MM.1S (cell line): ENCODE data around the gene STAP2.

Source experiments
- DNase-seq: peaks from one replicate; pipeline ENCODE4 v3.0.0-alpha.2; 2015
- H2AFZ ChIP-seq: fragments of 300-600 bp; sonication (generic); 2 replicates; pipeline ENCODE4 v1.6.0; 2016; ENCODE audit warnings: antibody characterized with exemption, low read length
- H3F3A ChIP-seq: fragments of 300-600 bp; sonication (generic); 2 replicates; pipeline ENCODE4 v1.6.1; 2016; ENCODE audit warnings: mild to moderate bottlenecking, antibody characterized with exemption, low read length, moderate library complexity, mixed read lengths; ENCODE audit not compliant: insufficient read depth
- H3K27ac ChIP-seq: fragments of 300-600 bp; sonication (generic); 2 replicates; pipeline ENCODE4 v1.5.1; 2016; ENCODE audit warnings: mild to moderate bottlenecking, low read length
- H3K27me3 ChIP-seq: fragments of 300-600 bp; sonication (generic); replicated peaks from 2 replicates; pipeline ENCODE4 v1.6.0; 2016; ENCODE audit warnings: low read length; ENCODE audit not compliant: insufficient read depth
- H3K36me3 ChIP-seq: fragments of 300-600 bp; sonication (generic); replicated peaks from 2 replicates; pipeline ENCODE4 v1.6.1; 2016; ENCODE audit warnings: mild to moderate bottlenecking, low read length, mixed read lengths; ENCODE audit not compliant: insufficient read depth
- H3K4me1 ChIP-seq: fragments of 300-600 bp; sonication (generic); 2 replicates; pipeline ENCODE4 v1.6.1; 2016; ENCODE audit warnings: low read length, mixed read lengths
- H3K4me2 ChIP-seq: fragments of 300-600 bp; sonication (generic); 2 replicates; pipeline ENCODE4 v1.6.0; 2016; ENCODE audit warnings: low read depth, low read length
- H3K4me3 ChIP-seq: fragments of 300-600 bp; sonication (generic); 2 replicates; pipeline ENCODE4 v1.5.1; 2016; ENCODE audit warnings: low read length, mixed read lengths
- H3K79me2 ChIP-seq: fragments of 300-600 bp; sonication (generic); 2 replicates; pipeline ENCODE4 v1.6.1; 2016; ENCODE audit warnings: mixed run types, low read length, mixed read lengths
- H3K9ac ChIP-seq: fragments of 300-600 bp; sonication (generic); 2 replicates; pipeline ENCODE4 v1.6.1; 2016; ENCODE audit warnings: low read length, mixed read lengths
- H3K9me2 ChIP-seq: fragments of 300-600 bp; sonication (generic); replicated peaks from 2 replicates; pipeline ENCODE4 v1.6.1; 2016; ENCODE audit warnings: mild to moderate bottlenecking, low read length, mixed read lengths; ENCODE audit not compliant: insufficient read depth
- H3K9me3 ChIP-seq: fragments of 300-600 bp; sonication (generic); replicated peaks from 2 replicates; pipeline ENCODE4 v1.6.1; 2016; ENCODE audit warnings: mild to moderate bottlenecking, low read length, mixed read lengths; ENCODE audit not compliant: insufficient read depth
- H4K20me1 ChIP-seq: fragments of 300-600 bp; sonication (generic); 2 replicates; pipeline ENCODE4 v1.6.1; 2016; ENCODE audit warnings: mild to moderate bottlenecking, low read length, moderate library complexity, mixed read lengths; ENCODE audit not compliant: insufficient read depth
- CTCF ChIP-seq: fragments of 300-600 bp; sonication (generic); IDR thresholded peaks from 2 replicates; pipeline ENCODE4 v1.5.1; 2016; ENCODE audit warnings: antibody characterized with exemption, low read length, mixed read lengths
- EZH2 ChIP-seq: fragments of 300-600 bp; sonication (generic); optimal IDR thresholded peaks from 2 replicates; pipeline ENCODE3; 2017; ENCODE audit warnings: low read depth, mild to moderate bottlenecking, antibody characterized with exemption, low read length, mixed read lengths
- EZH2phosphoT487 ChIP-seq: fragments of 300-600 bp; sonication (generic); IDR thresholded peaks from 2 replicates; pipeline ENCODE4 v1.6.1; 2018; ENCODE audit warnings: antibody characterized with exemption, low read length

Gene STAP2

GRCh38 chr19:4361152-4362046 is 22.8 kb upstream of the STAP2 start:
- DNase-seq, result no peak
- H3K4me1 ChIP-seq, result no peaks in the 10 kb centered on the region
- H4K20me1 ChIP-seq, result no peaks in the 10 kb centered on the region
- H3K9me2 ChIP-seq, result no peaks in the 10 kb centered on the region
- H3K4me3 ChIP-seq, result no peak overlapping the region
- TF ChIP-seq EZH2phosphoT487 (no peak), EZH2 (no peak), CTCF (no peak)
- no peaks in the 10 kb centered on the region; the same call in 1 of the 2 replicates for H3F3A ChIP-seq
- no peak overlapping the region for H3K9ac ChIP-seq
- H3K9me3 ChIP-seq, result no peaks in the 10 kb centered on the region
- no peak overlapping the region for H3K27ac ChIP-seq
- H3K27me3 ChIP-seq, result no peaks in the 10 kb centered on the region
- H2AFZ ChIP-seq, result no peak overlapping the region
- no peaks in the 10 kb centered on the region for H3K79me2 ChIP-seq
- no peak overlapping the region for H3K4me2 ChIP-seq
- H3K36me3 ChIP-seq, result 0 out of 2 replicates have a peak, but pooled peaks cover 4% of the 10 kb centered on the region

DNA sequence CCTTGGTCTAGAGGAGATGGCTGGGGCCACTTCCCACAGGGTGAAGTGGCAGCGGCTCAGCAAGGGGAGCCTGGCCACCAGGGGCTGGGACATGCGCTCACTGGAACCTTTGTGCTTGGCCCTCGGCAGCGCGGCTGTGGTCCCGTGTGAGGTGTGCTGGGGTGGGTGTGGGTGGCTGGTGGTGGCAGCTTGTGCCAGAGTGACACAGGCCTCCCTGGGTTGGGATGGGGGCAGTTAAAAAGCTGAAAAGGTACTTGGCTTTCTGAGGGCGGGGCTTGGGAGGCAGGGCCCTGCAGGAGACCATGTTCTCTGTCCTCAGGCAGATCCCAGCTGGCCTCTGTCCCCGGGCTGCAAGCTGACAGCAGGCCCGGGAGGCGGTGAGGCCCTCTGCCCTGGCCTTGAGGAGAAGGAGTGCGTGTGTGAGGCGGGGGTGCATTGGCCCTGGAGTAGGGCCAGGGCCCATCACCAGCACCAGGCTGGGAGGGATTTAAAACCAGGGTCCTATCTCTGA is 22.1 kb upstream of the STAP2 start:
- no peak overlapping the region for H3K4me2 ChIP-seq
- H3F3A ChIP-seq, result no peaks in the 10 kb centered on the region; the same call in 1 of the 2 replicates
- H3K36me3 ChIP-seq, result 0 out of 2 replicates have a peak, but pooled peaks cover 4% of the 10 kb centered on the region
- H3K27ac ChIP-seq, result no peak overlapping the region
- TF ChIP-seq EZH2 (no peak), EZH2phosphoT487 (no peak)
- H3K4me1 ChIP-seq, result no peaks in the 10 kb centered on the region
- H3K9ac ChIP-seq, result no peak overlapping the region
- no peak overlapping the region for H3K4me3 ChIP-seq
- no peaks in the 10 kb centered on the region for H3K9me2 ChIP-seq
- no peaks in the 10 kb centered on the region for H3K9me3 ChIP-seq
- no peak for DNase-seq
- no peaks in the 10 kb centered on the region for H3K27me3 ChIP-seq
- H2AFZ ChIP-seq, result no peak overlapping the region
- H4K20me1 ChIP-seq, result no peaks in the 10 kb centered on the region
- no peaks in the 10 kb centered on the region for H3K79me2 ChIP-seq

DNA sequence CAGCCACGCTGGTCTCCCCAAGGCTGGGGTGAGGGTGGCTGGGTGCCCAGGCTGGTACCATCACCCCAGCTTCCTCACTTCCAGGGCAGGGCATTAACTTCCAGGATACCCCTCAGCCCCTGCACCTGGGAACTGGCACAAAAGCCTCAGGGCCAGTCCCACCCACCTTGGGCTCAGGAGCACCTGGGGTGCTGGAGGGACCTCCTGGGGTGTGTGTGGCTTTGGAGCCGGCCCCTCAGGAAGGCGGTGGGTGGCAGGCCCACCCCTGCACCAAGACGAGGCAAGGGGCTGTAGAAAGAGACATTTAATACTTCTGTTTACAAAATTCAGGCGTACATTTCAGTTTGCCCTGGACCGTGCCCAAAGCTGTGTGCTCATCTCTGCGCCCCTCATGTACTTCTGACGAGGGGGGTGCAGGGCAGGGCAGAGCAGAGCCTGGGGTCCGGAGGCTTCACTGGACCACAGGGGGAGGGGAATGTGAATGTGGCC is 21.5 kb upstream of the STAP2 start:
- no peak overlapping the region for H2AFZ ChIP-seq
- no peaks in the 10 kb centered on the region for H3K4me1 ChIP-seq
- H3K9me3 ChIP-seq, result no peaks in the 10 kb centered on the region
- 0 out of 2 replicates have a peak, but pooled peaks cover 4% of the 10 kb centered on the region for H3K36me3 ChIP-seq
- DNase-seq, result no peak
- H3K4me3 ChIP-seq, result no peak overlapping the region
- H3K27me3 ChIP-seq, result no peaks in the 10 kb centered on the region
- TF ChIP-seq CTCF, result no peak
- no peak for TF ChIP-seq EZH2phosphoT487
- TF ChIP-seq EZH2, result no peak
- H4K20me1 ChIP-seq, result no peaks in the 10 kb centered on the region
- no peak overlapping the region for H3K4me2 ChIP-seq
- H3K9me2 ChIP-seq, result no peaks in the 10 kb centered on the region
- H3K9ac ChIP-seq, result no peak overlapping the region
- no peaks in the 10 kb centered on the region for H3K79me2 ChIP-seq
- H3F3A ChIP-seq, result no peaks in the 10 kb centered on the region; the same call in 1 of the 2 replicates
- H3K27ac ChIP-seq, result no peak overlapping the region
